Ishikawa (cell line): ENCODE data around the gene ZNF408.

Experiments used
- CREB1 ChIP-seq: IDR thresholded peaks from 2 replicates; pipeline ENCODE4 v1.6.1; 2012; ENCODE audit warnings: low read depth
- EGR1 ChIP-seq: IDR thresholded peaks from 2 replicates; pipeline ENCODE4 v1.6.1; 2012
- EP300 ChIP-seq: IDR thresholded peaks from 2 replicates; pipeline ENCODE4 v1.6.1; 2012; ENCODE audit warnings: borderline replicate concordance
- TEAD4 ChIP-seq: IDR thresholded peaks from 2 replicates; pipeline ENCODE4 v1.6.1; 2012
- TF ChIP-seq, protein P1 (sequence below): IDR thresholded peaks from 2 replicates; pipeline ENCODE4 v1.6.1; 2012; ENCODE audit warnings: low read depth, mild to moderate bottlenecking
- TF ChIP-seq, protein P2 (sequence below): IDR thresholded peaks from 2 replicates; pipeline ENCODE4 v1.6.1; 2012

DNA sequence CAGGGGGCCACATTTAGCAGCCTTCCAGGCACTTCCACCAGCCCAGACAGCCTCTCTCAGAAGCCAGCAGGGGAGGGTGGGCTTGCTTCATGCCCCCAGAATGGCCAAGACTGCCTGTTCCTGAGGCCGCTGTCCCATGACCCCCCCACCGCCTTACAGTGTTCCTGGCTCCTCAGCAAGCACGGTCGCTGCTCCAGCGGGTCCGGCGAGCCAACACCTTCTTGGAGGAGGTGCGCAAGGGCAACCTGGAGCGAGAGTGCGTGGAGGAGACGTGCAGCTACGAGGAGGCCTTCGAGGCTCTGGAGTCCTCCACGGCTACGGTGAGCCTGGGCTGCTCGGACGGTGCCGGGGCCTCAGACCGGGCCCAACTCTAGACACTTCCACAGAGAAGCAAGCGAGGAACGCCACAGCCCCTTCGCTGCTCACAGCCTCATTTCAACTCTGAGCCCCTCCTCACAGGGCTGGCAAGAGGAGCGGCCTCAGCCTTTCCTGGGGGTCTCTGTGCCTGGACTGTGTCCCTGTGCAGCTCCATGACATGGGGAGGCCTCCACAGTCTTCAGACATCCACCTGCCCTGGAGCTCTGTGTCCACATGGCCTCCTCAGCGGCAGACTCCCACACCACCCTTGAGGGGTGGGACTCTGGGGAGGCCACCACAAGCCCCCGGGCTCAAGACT lies 18.9 kb downstream of the ZNF408 start:
- no peak for TF ChIP-seq CREB1
- no peak for TF ChIP-seq TEAD4
- TF ChIP-seq, protein P1, sequence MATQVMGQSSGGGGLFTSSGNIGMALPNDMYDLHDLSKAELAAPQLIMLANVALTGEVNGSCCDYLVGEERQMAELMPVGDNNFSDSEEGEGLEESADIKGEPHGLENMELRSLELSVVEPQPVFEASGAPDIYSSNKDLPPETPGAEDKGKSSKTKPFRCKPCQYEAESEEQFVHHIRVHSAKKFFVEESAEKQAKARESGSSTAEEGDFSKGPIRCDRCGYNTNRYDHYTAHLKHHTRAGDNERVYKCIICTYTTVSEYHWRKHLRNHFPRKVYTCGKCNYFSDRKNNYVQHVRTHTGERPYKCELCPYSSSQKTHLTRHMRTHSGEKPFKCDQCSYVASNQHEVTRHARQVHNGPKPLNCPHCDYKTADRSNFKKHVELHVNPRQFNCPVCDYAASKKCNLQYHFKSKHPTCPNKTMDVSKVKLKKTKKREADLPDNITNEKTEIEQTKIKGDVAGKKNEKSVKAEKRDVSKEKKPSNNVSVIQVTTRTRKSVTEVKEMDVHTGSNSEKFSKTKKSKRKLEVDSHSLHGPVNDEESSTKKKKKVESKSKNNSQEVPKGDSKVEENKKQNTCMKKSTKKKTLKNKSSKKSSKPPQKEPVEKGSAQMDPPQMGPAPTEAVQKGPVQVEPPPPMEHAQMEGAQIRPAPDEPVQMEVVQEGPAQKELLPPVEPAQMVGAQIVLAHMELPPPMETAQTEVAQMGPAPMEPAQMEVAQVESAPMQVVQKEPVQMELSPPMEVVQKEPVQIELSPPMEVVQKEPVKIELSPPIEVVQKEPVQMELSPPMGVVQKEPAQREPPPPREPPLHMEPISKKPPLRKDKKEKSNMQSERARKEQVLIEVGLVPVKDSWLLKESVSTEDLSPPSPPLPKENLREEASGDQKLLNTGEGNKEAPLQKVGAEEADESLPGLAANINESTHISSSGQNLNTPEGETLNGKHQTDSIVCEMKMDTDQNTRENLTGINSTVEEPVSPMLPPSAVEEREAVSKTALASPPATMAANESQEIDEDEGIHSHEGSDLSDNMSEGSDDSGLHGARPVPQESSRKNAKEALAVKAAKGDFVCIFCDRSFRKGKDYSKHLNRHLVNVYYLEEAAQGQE = no peak
- TF ChIP-seq, protein P2, sequence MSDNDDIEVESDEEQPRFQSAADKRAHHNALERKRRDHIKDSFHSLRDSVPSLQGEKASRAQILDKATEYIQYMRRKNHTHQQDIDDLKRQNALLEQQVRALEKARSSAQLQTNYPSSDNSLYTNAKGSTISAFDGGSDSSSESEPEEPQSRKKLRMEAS = no peak
- TF ChIP-seq EGR1 = no peak
- TF ChIP-seq EP300 = no peak
